Measurements from ENCODE around the gene TRAF7.
"Not testable (repeated sequence)": the region's sequence is repeated elsewhere in the genome, so short reads cannot be mapped to it uniquely, and the experiment has no call there.

GRCh38 chr16:2112539-2113106 is 43.0 kb upstream of the TRAF7 start:
- TF ChIP-seq, protein P1, sequence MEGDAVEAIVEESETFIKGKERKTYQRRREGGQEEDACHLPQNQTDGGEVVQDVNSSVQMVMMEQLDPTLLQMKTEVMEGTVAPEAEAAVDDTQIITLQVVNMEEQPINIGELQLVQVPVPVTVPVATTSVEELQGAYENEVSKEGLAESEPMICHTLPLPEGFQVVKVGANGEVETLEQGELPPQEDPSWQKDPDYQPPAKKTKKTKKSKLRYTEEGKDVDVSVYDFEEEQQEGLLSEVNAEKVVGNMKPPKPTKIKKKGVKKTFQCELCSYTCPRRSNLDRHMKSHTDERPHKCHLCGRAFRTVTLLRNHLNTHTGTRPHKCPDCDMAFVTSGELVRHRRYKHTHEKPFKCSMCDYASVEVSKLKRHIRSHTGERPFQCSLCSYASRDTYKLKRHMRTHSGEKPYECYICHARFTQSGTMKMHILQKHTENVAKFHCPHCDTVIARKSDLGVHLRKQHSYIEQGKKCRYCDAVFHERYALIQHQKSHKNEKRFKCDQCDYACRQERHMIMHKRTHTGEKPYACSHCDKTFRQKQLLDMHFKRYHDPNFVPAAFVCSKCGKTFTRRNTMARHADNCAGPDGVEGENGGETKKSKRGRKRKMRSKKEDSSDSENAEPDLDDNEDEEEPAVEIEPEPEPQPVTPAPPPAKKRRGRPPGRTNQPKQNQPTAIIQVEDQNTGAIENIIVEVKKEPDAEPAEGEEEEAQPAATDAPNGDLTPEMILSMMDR (conservative IDR thresholded peaks at IDR 0.05 in 1 of 2, IDR thresholded peaks at IDR 0.05 in 1 of 2; ENCODE audit: extremely low read depth in 1 of 2, insufficient read depth in 1 of 2, low read depth in 1 of 2, low read length in 2 of 2) = not testable (repeated sequence)
- not testable (repeated sequence) for TF ChIP-seq EZH2 (IDR thresholded peaks at IDR 0.05; ENCODE audit: borderline replicate concordance, low read length)

Data from mammary epithelial cell (primary cell).